HG03025 (cell line): ENCODE data around the gene RHOD.

Source experiments
- ATAC-seq: cut with Tn5 transposase; IDR thresholded peaks from one replicate; pipeline ENCODE4 v1.9.1; 2021; ENCODE audit warnings: mild to moderate bottlenecking, moderate library complexity; ENCODE audit not compliant: unreplicated experiment, low FRiP score

RHOD gene

DNA sequence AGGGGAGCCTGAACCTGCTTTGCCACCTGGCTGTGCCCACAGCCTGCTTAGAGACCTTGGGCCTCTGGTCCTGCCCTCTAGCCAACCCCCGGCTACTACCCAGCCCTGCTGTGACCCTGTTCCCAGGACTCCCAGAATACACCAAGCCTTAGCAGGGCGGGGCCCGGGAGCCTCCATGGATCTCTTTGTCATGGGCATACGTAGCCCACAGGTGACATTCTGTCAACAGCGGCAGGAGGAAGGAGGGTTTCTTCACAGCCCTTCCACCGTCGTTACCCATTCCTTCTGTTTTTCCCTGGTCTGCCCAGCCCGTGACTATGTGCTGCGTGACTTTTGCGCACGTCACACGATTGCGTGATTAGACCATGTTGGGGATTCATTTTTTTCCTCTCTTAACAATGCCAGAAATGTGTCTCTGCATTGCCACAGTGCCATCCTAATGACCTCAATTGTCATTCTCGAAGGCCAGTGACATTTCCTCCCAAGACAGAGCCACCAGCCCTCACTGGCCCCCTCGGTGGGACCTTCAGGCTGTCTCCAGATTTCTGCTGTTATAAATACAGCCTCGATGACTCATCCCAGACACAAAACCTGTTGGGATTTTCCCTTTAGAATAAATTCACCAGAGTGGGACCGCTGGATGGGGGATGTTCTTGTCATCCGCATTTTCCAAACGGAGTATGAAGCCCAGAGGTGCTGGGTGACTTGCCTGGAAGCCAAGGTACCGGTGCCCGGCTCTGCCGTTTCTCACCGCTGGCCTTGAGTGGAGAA lies 24.7 kb upstream of the RHOD start:
- ATAC-seq: no peak

DNA sequence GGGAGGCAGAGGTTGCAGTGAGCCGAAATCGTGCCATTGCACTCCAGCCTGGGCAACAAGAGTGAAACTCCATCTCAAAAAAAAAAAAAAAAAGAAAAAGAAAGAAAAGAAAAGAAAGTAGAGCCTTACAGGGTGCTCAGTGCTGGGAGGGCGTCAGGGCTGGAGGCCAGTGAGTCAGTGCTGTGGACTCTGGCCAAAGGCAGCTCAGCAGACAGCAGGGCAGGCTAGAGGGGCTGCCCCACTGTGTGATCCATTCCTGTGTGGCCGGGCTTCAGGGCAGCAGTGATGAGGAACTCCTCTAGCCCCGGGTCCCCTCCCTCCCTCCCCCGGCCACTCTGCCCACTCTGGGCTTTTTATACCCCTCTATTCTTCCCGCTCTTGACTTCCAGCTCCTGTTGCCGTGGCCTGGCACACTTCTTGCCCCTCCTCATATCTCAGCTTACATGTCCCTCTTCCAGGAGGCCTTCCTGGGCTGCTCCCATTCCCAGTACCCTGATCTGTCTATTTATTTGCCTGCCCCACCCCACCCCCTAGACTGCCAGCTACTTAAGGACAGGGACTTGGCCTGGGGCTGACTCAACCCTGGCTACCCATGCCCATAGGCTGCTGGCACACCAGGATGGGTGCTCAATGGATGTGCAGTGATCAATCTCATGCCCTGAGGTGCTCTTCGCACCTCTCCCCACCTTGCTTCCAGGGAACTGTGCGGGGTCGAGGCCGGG lies 23.7 kb upstream of the RHOD start:
- ATAC-seq: no peak

DNA sequence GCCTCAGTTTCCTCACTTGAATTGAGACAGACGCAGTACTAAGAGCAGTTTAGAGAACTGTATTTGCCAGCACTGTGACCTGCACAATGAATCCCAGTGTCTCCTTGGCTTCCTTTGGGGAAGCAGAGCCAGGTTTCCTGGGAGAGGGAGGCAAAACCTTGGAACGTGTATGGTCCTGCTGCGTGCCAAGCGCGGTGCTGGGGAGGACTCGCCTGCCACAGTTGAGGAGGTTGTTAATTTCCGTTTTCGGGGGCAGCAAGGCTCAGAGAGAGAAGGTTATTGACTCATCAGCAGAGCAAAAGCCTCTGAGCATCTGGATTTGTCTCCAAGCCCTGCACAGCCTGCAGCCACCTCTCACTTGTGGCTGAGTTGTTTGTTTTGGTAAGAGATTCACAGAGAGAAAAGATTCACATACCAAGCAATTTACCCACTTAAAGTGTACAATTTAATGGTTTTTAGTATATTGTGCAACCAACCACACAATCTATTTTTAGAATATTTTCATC lies 22.9 kb upstream of the RHOD start:
- no peak for ATAC-seq

DNA sequence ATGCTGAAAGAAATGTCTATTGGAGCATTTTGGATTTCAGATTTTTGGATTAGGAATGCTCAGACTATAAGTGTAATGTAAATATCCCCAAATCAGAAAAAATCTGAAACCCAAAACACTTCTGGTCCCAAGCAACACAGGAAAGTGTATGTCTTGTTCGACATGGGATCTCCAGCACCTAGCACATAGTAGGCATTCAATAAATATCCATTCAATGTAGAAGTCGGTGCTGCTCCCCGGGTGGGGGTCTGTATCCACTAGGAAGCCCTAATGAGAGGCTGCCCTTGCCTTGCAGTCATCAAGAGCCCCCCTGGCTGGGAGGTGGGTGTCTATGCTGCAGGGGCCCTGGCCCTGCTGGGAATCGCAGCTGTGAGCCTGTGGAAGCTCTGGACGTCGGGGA lies 22.3 kb upstream of the RHOD start:
- ATAC-seq: no peak

DNA sequence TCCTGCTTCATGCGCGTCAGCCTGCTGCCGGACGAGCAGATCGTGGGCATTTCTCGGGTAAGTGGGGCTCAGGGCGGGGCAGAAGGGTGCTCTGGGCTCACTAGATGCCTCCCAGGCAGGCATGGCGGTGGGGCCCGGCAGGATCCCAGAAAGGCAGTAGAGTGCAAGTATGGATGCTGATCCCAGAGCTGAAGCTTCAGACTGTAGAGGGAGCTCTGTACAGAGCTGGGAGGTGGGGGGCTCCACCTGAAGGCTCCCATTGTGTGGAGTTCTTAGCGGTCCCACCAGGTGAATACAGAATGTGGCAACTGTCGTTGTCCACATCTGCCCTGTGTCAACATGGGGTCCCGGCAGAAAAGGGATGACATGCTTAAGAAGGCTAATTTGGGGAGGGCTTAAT lies 16.5 kb upstream of the RHOD start:
- no peak for ATAC-seq

DNA sequence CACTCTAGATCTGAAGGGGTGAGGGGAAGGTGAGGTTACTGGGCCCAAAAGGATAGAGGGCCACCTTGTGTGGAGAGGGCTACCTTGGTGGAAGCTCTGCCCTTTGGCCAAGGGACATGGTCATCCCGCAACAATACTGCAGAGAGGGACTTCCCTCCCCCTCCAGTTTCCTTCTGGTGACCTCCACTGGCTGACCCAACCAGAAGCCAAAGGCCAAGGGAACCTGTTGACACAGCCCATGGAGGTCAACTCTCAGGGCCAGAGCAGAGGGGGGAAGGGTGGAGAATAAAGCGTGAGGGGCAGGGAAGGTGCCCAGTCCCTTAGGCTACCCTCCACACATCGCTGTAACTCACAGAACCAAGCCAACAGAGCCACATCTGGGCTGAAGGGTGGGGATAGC lies 15.0 kb upstream of the RHOD start:
- no peak for ATAC-seq

DNA sequence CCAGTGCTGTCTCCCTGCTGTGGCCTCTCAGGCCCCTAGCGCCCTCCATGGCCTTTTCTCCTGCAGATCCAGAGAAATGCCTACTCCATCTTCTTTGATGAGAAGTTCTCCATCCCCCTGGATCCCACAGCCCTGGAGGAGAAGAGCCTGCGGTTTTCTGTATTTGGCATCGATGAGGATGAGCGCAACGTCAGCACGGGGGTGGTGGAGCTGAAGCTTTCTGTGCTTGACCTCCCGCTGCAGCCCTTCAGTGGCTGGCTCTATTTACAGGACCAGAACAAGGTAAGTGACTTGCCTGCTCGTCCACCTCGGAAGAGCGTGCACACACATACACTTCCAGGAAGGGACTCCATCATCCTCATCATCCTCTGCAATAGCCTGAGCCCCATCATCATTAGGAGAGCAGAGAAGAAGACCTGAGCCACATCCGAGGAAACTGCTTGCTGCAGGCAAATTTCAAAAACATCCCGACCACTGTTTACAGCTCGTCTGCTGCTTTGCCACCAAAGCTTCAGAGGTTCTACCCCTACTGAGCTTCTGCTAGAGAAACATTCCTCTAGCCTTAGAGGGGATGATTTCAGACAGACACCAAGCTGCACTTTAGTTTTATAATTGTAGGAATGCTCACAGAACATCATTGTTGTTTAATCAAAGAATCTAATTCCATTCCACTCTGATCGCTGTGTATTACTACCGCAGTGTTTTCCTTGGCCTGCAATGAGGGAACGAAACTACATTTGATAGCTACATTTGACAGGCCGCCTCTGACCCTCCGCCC lies 12.9 kb upstream of the RHOD start:
- ATAC-seq: no peak

DNA sequence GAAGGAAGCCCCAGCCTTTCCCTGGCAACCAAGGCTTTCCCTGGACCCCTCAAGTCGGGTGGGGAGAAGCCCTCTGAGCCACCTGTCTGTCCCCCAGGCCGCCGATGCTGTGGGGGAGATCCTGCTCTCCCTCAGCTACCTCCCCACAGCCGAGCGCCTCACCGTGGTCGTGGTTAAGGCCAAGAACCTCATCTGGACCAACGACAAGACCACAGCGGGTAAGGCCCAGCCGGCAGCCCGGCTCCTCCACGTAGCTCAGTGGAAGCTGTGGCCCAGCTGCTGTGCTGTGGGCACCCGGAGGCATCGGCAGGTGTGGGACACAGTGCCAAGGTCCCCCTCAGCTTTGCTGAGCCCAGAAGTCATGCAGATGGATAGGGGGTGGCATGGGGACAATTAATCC lies 12.2 kb upstream of the RHOD start:
- ATAC-seq: no peak

DNA sequence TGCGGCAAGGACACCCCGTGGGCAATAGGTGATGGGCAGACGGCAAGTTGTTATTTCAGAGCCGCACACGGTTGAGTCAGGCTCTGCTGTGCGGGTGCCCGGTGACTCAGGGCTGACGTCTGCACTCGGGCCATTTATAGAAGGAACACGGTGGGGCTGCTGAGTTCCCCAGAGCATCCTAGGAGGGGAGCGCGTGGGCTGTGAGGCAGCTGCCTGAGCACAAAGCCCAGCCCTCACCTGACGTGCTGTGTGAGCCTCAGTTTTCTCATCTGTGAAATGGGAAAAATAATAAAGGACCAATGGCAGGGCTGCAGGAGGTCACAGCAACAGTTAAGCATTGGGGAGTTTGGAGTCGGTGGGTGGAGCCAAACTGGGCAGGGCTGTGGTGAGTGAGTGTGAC lies 11.3 kb upstream of the RHOD start:
- ATAC-seq: no peak

DNA sequence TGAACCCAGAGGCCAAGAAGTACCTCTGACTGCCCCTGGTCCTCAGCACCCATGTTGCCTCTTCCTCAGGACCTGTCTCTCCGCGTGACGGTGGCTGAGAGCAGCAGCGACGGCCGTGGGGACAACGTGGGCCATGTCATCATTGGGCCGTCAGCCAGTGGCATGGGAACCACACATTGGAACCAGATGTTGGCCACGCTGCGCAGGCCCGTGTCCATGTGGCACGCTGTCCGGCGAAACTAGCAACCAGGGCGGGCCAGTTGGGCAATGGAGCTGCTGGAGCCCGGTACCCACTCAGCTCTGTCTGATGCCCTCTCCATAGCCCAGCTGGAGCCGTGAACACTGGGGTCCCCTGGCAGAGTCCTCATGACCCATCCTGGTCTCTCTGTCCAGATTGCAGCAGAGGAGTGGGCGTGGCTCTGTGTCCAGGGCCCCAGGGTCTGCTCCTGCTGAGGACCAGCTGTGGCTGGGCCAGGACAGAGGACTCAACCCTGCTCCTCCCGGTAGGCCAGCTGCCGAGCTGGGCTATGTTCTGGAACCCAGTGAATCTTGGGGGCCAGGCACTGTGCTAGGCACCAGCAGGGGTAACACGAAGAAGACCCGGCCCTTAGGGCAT lies 8.0 kb upstream of the RHOD start:
- ATAC-seq: no peak

DNA sequence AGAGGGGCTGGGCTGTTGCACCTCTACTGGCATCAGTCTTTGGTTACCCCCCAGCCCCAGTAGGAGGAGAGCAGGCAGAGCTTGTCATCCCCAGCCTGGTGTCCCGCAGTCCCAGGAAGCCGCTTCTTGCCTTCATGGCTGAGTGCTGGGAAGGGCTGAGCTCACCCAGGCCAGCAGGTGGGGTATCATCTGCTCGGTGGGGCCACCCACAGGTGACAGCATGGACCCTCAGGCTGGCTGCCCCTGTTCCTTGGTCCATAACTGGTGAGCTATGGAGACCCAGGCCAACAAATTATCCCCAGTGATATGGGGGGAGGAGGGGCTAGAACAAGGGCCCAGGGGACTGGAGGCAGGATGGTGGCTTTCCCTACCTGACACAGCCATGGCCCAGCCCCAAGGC lies 6.5 kb upstream of the RHOD start:
- no peak for ATAC-seq

DNA sequence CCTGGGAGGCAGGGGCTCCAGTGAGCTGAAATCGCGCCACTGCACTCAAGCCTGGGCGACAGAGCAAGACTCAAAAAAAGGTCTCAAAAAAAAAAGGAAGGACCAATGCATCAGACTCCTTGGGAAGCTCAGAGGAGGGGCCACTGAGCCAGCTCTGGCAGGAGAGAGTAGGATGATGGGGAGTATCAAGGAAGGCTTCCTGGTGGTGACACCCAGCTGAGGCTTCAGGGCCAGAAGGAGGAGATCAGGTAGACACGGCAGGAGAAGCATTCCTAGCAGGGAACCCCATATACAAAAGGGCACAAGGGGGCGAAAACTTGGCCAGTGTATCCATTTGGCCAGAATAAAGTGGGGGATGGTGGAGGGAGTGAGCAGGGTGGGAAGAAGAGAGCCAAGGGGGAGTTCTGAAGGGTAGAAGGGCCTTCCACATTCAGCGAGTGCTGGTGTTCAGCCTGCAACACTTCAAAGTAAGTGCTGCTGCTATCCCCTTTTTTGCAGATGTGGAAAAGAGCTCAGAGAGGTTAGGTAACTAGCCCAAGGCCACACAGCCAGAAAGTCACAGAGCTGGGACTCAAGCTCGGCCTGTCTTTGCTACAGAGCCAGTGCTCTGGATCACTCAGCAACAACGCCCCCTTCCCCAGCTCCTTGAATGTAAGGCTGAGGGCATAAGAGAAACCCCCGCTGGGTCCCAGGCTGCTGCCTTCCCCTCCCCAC lies 5.3 kb upstream of the RHOD start:
- no peak for ATAC-seq

DNA sequence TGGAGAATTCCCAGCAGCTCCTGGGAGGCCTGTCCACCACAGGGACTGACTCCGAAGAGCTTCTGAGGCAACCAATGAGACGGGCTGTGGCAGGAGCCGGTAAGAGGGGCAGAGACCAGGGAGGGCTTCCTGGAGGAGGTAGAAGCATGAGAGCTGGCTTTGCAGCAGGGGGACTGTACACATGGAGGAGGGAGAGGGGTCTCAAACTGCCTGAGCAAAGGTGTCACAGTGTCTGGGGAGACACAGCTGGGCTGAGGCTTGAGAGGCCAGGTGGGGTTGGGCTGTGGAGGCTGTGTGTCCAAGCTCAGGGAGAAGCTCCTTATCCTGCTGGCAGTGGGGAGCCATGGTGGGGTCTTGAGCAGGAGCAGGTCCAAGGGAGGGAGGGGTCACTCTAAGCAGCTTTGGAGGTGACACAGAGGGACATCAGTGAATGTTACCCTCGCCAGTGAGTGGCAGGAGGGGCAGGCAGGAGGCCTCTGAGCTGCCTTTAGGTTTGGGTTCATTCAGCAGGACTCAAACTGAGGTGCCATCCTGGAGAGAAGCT lies 4.6 kb upstream of the RHOD start:
- no peak for ATAC-seq

DNA sequence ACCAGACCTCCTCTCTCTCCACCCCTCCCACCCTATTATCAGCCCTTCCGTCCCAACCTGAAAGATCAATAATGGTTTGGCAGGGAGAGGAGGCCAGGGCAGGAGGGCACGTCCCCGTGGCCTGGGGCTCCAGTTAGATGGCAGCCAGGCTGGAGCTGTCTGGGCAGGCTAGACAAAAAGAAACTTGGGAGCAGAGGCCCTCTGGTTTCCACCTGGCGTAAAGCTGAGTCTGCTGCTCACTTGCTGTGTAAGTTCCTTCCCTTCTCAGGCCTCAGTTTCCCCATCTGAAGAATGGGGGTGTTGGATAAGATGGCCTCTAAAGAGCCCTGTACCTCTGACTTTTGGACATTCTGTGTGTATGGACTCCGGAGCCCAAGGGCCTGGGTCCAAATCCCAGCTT lies 3.8 kb upstream of the RHOD start:
- ATAC-seq: no peak

DNA sequence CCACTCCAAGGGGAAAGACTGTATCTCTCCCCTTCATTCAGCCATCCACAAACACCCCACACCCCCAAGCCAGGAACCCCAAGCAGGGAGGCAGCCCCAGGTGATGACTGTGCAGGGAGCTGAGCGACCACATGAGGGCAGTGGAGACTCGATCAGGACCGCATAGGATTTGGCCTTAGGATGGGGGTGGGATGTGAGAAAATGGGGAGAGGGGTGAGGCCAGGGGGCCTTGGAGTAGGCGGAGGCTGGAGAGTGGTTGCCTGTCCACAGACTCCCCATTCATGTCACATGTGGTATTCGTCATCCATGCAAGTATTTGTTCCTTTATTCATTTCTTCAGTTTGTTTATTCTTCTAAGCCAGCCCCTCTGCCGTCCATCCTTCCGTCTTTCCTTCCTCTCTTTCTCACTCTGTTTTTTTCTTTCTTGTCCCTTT lies 2.7 kb upstream of the RHOD start:
- no peak for ATAC-seq

DNA sequence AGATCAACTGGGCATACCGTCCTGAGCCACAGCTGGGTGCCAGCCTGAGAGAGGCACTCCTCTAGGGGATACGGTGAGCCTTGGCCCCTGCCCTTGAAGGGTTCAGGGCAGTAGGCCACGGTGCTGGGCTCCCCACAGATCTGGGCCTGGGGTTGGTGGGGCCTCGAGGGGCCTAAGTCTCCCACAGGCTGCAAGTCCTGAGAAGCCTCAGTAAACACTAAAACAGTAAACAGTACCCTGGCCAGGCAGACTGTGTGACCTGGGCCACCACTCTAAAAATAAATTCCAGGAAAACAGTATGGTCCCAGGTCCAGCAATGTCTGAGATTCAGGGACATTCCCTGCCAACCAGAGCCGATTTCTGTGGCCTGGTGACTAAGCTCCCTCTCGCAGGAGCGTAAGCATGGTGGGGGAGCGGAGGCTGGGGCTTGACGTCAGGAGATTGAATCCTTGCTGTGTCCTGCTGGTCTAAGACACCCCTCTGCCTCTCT lies 2.3 kb upstream of the RHOD start:
- ATAC-seq: no peak

DNA sequence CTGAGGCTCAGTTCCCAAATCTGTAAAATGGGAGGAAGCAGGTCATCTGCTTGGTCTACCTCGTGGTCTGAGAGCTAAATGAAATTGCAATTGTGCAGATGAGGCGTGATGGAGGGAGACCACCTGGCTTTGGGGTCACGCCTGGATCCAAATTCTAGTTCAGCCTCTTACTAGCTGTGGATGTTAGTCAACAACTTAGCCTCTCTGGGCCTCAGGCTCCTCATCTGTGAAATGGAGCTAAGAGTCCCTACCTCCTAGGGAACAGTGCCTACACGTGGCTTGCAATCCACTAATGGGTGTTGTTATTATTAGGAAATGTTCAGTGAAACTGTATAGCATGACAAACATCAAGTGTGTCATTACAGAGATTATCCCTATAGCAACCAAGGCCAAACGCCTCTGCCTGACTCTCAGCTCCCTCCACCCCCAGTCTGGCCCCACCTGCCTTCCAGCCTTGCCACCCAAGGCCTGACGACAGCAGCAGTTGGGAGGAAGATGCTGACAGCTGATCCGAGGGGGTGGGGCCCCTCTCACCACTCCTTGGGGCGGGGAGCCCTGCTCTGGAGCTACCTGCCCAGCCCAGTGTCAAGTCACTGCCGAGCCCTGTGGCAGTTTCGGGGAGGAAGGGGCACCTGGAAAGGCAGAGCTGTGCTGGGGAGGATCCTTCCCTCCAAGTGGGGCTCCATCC lies 1.7 kb upstream of the RHOD start:
- no peak for ATAC-seq

DNA sequence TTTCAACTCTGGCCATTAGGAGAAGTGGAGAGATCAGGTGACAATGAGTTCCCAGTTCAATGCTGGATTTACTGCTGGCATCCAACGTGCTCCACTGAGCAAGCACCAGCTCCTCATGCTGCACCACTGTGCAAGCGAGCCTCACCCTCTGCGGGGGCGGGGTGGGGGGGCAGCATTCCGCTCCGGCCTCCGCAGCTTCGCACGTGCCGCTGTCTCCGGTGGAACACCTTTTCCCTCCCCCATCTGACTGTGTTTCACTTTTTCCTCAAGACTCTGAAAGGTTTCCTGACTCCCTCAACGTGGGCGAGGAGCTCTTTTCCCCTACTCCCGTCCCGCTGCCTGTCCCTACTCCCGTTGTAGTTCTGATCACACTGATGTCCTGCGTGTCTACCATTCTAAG lies 835 bp upstream of the RHOD start:
- no peak for ATAC-seq

DNA sequence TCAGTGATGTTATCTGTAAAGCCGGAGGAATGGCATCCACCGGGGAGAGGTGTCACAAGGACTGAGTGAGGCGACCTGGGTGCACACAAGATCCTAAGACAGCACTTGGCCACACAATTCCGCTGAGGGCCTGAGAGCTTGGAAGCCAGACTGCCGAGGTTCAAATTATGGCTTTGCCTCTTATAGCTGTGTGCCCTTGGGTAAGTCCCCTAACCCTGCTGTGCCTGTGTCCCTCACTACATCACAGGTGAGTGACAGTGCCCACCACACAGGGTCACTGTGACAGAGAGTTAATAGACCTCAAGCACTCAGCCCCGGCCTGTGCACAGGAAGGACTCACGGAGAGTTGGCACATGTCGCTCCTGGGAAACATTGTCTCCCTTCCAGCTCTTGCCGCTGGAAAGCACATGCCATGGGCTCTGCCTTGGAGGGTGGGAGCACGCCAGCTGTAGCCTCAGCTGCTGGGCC lies 592 bp downstream of the RHOD start:
- ATAC-seq: no peak
